ENCODE measurements around the gene OARD1. TPM values are rescaled to one million over a fixed set of nuclear protein-coding genes. Genes with fewer than 3 reads are reported as not detected.

Gene OARD1
- total and polyA plus RNA-seq, 2 donors (not counting 1 experiment from before 2014, with no cell fraction given), result 9.6 to 52.5 TPM

GRCh38 chr6:41049521-41049920, 22.6 kb downstream of the OARD1 start:
- POLR2A ChIA-PET, result no interaction called here

More at GRCh38 chr6:41049521-41049920, 22.6 kb downstream of the OARD1 start:
- Histone ChIP-seq H3K4me1 (ENCODE audit: control insufficient read depth in 2 of 2, insufficient read depth in 2 of 2, low read length in 2 of 2) (peaks cover 16 to 20% of the 10 kb centered on the region in 2 donors), H3K9ac (ENCODE audit: low read length) (no peak overlapping the region), H3K79me2 (ENCODE audit: control insufficient read depth, insufficient read depth, low read length) (no peaks in the 10 kb centered on the region), H4K20me1 (ENCODE audit: control insufficient read depth, insufficient read depth, low read length, poor library complexity, severe bottlenecking) (no peaks in the 10 kb centered on the region), H3K4me3 (ENCODE audit: control extremely low read depth in 1 of 5, extremely low read depth in 1 of 5, insufficient read depth in 1 of 5, low read depth in 2 of 5, low read length in 4 of 5) (no peak overlapping the region), H3K36me3 (replicated peaks in 1 of 2; ENCODE audit: control extremely low read depth in 1 of 2, control insufficient read depth in 1 of 2, extremely low read depth in 1 of 2, insufficient read depth in 2 of 2, low read length in 1 of 2) (peaks cover 0 to 2% of the 10 kb centered on the region in 2 experiments), H2AFZ (ENCODE audit: insufficient read depth, low read depth, low read length, poor library complexity, severe bottlenecking) (no peak overlapping the region), H3K27me3 (replicated peaks in 1 of 4; ENCODE audit: control extremely low read depth in 1 of 4, control insufficient read depth in 3 of 4, insufficient read depth in 4 of 4, low read length in 3 of 4) (no peaks in the 10 kb centered on the region), H3K27ac (ENCODE audit: low read length in 2 of 2) (no peak overlapping the region), H3K4me2 (replicated peaks; ENCODE audit: low read depth, low read length, poor library complexity, severe bottlenecking) (no peak overlapping the region), H3K9me3 (ENCODE audit: control extremely low read depth in 1 of 3, control insufficient read depth in 2 of 3, insufficient read depth in 1 of 3, low read length in 2 of 3) (no peaks in the 10 kb centered on the region)
- no peak for TF ChIP-seq CTCF (IDR thresholded peaks at IDR 0.05)
- TF ChIP-seq EZH2 (IDR thresholded peaks at IDR 0.05; ENCODE audit: borderline replicate concordance, insufficient read depth, low read depth, low read length, poor library complexity, severe bottlenecking), result no peak
- H3K27ac Mint-ChIP-seq, result no peak overlapping the region
- CTCF ChIA-PET, result interaction anchor here (1.6 kb wide), 1 partner anchor 10 kb away, joined by 7 read pairs; the partner anchor contains the start of gene UNC5CL
- no peaks in the 10 kb centered on the region for H3K27me3 Mint-ChIP-seq
- ATAC-seq (ENCODE audit: low read depth), result no peak
- intact Hi-C loops (cut with micrococcal nuclease), result no loop called here
- H3K9me3 Mint-ChIP-seq (ENCODE audit: insufficient read depth), result no peaks in the 10 kb centered on the region
- no peak overlapping the region for H3K4me3 Mint-ChIP-seq
- 56% methylated on average over 1 of the region's 1 CpG for WGBS (ENCODE audit: insufficient coverage)
- H3K4me1 Mint-ChIP-seq, result peaks cover 19% of the 10 kb centered on the region
- DNase-seq, result no peak

Measured in B cell (primary cell).